ENCODE results near the gene PSG11.
"Not testable (repeated sequence)": the region's sequence is repeated elsewhere in the genome, so short reads cannot be mapped to it uniquely, and the experiment has no call there.

DNA sequence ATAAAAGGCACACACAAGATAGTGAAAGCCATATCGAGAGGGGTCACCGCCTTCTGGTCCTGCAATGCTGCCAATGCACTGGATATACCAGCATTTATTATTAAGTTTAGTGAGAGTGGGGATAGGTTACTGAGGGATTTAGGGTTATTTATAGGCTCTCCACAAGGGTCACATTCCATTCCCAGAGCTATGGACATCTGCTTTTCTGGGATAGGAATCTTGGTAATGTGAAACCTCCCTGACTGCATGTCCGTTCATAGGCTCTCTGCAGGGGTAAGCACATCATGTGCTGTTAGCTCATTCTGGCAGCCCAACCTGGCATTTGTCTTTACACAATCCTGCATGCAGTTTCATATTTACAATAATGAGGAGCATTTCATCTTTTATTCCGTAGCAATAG is 21.4 kb downstream of the PSG11 start:
- TF ChIP-seq, protein P1, sequence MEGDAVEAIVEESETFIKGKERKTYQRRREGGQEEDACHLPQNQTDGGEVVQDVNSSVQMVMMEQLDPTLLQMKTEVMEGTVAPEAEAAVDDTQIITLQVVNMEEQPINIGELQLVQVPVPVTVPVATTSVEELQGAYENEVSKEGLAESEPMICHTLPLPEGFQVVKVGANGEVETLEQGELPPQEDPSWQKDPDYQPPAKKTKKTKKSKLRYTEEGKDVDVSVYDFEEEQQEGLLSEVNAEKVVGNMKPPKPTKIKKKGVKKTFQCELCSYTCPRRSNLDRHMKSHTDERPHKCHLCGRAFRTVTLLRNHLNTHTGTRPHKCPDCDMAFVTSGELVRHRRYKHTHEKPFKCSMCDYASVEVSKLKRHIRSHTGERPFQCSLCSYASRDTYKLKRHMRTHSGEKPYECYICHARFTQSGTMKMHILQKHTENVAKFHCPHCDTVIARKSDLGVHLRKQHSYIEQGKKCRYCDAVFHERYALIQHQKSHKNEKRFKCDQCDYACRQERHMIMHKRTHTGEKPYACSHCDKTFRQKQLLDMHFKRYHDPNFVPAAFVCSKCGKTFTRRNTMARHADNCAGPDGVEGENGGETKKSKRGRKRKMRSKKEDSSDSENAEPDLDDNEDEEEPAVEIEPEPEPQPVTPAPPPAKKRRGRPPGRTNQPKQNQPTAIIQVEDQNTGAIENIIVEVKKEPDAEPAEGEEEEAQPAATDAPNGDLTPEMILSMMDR (IDR thresholded peaks at IDR 0.05; ENCODE audit: control extremely low read depth in 1 of 3, insufficient read depth in 1 of 3, low read depth in 1 of 3, low read length in 3 of 3): not testable (repeated sequence)
- TF ChIP-seq ASH2L (IDR thresholded peaks at IDR 0.05; ENCODE audit: low read length); YY1 (IDR thresholded peaks at IDR 0.05; ENCODE audit: low read depth, low read length); EZH2 (IDR thresholded peaks at IDR 0.05; ENCODE audit: low read depth, low read length, severe bottlenecking); KDM4A (IDR thresholded peaks at IDR 0.05; ENCODE audit: low read depth, low read length, severe bottlenecking); POLR2A (IDR thresholded peaks at IDR 0.05; ENCODE audit: control extremely low read depth in 1 of 2, low read depth in 2 of 2, low read length in 2 of 2); JUND (IDR thresholded peaks at IDR 0.05; ENCODE audit: low read length); MAFK (IDR thresholded peaks at IDR 0.05; ENCODE audit: low read depth, low read length); CEBPB (IDR thresholded peaks at IDR 0.05; ENCODE audit: low read depth, low read length); HDAC6 (IDR thresholded peaks at IDR 0.05; ENCODE audit: low read depth, low read length); POLR2AphosphoS5 (IDR thresholded peaks at IDR 0.05; ENCODE audit: low read depth, low read length); CBX5 (IDR thresholded peaks at IDR 0.05; ENCODE audit: low read depth, low read length): not testable (repeated sequence)
- TF ChIP-seq, protein P2, sequence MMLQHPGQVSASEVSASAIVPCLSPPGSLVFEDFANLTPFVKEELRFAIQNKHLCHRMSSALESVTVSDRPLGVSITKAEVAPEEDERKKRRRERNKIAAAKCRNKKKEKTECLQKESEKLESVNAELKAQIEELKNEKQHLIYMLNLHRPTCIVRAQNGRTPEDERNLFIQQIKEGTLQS (IDR thresholded peaks at IDR 0.05; ENCODE audit: insufficient read depth, low read depth, low read length): not testable (repeated sequence)
- TF ChIP-seq, protein P3, sequence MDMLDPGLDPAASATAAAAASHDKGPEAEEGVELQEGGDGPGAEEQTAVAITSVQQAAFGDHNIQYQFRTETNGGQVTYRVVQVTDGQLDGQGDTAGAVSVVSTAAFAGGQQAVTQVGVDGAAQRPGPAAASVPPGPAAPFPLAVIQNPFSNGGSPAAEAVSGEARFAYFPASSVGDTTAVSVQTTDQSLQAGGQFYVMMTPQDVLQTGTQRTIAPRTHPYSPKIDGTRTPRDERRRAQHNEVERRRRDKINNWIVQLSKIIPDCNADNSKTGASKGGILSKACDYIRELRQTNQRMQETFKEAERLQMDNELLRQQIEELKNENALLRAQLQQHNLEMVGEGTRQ (IDR thresholded peaks at IDR 0.05; ENCODE audit: low read length): not testable (repeated sequence)
